Vagina (tissue), 2 donors: ENCODE measurements around the gene SCARB1.

ENCODE experiments used
- POLR2A ChIP-seq, 2 donors: fragments of 450-650 bp; IDR thresholded peaks; one replicate each; pipeline ENCODE4 v1.6.1; 2017; ENCODE audit warnings: antibody characterized with exemption in 2 of 2, mild to moderate bottlenecking in 2 of 2, moderate library complexity in 2 of 2
- TF ChIP-seq, protein P1 (sequence below), 3 experiments: fragments of 450-650 bp in 2 of 3; fragments of 200-600 bp in 1 of 3; sonication (generic) in 1 of 3; IDR thresholded peaks; one replicate each; pipeline ENCODE4 v1.5.1; 2017 to 2019; ENCODE audit warnings: antibody characterized with exemption in 3 of 3, mild to moderate bottlenecking in 2 of 3, moderate library complexity in 2 of 3

DNA sequence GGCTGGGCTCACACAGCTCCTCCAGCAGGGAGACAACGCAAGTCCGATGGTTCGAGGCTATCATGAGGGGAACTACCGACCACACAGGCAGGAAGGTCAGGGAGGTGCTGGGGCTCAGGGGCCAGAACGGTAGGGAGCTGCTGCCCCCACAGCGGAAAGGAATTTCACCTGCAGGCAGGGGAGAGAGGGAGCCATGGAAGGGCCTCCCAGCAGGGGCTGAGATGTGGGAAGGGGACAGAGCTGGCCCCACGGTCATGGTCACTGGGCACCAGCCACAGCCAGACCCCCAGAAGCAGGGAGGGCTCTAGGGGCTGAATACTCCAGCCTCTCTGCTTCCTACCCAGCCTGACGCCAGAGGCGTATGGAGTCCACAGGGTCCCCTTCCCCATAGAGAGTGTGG, 103.1 kb downstream of the SCARB1 start:
- TF ChIP-seq POLR2A (IDR thresholded peaks at IDR 0.05), result no peak
- TF ChIP-seq, protein P1, sequence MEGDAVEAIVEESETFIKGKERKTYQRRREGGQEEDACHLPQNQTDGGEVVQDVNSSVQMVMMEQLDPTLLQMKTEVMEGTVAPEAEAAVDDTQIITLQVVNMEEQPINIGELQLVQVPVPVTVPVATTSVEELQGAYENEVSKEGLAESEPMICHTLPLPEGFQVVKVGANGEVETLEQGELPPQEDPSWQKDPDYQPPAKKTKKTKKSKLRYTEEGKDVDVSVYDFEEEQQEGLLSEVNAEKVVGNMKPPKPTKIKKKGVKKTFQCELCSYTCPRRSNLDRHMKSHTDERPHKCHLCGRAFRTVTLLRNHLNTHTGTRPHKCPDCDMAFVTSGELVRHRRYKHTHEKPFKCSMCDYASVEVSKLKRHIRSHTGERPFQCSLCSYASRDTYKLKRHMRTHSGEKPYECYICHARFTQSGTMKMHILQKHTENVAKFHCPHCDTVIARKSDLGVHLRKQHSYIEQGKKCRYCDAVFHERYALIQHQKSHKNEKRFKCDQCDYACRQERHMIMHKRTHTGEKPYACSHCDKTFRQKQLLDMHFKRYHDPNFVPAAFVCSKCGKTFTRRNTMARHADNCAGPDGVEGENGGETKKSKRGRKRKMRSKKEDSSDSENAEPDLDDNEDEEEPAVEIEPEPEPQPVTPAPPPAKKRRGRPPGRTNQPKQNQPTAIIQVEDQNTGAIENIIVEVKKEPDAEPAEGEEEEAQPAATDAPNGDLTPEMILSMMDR (IDR thresholded peaks at IDR 0.05), result no peak
